Measurements from ENCODE around the gene ILF3. TPM values are rescaled to one million over a fixed set of nuclear protein-coding genes. Genes with fewer than 3 reads are reported as not detected.

ILF3 gene
- total RNA-seq, 1 donor from 2014 or later: 861 TPM

DNA sequence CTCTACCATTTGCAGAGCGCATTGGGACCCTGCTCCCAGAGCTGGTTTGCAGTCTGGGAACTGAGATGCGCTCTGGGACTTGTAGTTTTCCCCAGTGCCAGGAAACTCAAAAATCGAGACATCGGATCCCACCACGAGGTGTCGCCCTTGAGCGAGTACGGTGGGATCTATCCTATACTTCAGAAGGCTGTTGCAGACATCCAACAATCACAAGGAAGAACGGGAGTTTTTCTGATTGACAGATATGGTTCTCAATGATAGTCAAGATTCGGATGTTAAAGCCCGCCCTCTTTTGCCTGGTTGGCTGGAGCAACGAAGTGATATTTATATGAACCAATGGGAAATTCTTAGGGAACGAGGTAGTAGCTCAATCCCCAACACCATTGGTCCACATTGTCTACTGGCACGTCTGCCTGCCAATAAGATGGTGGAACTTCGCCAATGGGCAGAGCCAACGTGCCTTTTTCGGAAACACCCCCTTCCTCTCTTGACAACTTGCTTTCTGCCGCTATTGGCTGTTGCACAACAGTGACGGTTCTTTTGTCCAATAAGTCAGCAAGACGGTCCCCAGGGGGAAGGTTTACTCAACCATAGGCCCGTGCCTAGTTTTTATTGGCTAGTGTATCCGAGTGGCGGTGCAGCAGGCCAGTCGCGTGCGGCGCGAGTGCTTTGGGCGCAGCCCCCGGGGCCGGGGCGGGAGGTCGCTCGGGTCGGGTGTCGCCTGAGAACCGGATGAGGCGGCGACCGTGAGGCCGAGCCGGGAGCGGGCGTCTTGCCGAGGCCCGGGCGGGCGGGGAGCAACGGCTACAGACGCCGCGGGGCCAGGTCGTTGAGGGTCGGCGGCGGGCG lies 63.4 kb downstream of the ILF3 start, which contains the start of gene DNM2:
DNM2 (plus strand) TSS at position 724 of the 849 bp plus-strand sequence. CDS start 164 bp downstream, outside the sequence.
- no peaks in the 10 kb centered on the region for H3K27me3 Mint-ChIP-seq (ENCODE audit: low read depth)
- TF ChIP-seq, protein P1, sequence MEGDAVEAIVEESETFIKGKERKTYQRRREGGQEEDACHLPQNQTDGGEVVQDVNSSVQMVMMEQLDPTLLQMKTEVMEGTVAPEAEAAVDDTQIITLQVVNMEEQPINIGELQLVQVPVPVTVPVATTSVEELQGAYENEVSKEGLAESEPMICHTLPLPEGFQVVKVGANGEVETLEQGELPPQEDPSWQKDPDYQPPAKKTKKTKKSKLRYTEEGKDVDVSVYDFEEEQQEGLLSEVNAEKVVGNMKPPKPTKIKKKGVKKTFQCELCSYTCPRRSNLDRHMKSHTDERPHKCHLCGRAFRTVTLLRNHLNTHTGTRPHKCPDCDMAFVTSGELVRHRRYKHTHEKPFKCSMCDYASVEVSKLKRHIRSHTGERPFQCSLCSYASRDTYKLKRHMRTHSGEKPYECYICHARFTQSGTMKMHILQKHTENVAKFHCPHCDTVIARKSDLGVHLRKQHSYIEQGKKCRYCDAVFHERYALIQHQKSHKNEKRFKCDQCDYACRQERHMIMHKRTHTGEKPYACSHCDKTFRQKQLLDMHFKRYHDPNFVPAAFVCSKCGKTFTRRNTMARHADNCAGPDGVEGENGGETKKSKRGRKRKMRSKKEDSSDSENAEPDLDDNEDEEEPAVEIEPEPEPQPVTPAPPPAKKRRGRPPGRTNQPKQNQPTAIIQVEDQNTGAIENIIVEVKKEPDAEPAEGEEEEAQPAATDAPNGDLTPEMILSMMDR (conservative IDR thresholded peaks at IDR 0.05): peak; percentile 91
- H3K9me3 Mint-ChIP-seq: no peaks in the 10 kb centered on the region
- H3K4me3 Mint-ChIP-seq: peak within 1 kb of the TSS; percentile 99
- peak; percentile 99 for DNase-seq (ENCODE audit: low read depth, low spot score)
- peak within 1 kb of the TSS; percentile 54 for H3K27ac Mint-ChIP-seq (ENCODE audit: unreplicated experiment)
- peaks cover 25% of the 10 kb centered on the region for H3K4me1 Mint-ChIP-seq
- no peaks in the 10 kb centered on the region for H3K36me3 Mint-ChIP-seq (ENCODE audit: low read depth)

DNA sequence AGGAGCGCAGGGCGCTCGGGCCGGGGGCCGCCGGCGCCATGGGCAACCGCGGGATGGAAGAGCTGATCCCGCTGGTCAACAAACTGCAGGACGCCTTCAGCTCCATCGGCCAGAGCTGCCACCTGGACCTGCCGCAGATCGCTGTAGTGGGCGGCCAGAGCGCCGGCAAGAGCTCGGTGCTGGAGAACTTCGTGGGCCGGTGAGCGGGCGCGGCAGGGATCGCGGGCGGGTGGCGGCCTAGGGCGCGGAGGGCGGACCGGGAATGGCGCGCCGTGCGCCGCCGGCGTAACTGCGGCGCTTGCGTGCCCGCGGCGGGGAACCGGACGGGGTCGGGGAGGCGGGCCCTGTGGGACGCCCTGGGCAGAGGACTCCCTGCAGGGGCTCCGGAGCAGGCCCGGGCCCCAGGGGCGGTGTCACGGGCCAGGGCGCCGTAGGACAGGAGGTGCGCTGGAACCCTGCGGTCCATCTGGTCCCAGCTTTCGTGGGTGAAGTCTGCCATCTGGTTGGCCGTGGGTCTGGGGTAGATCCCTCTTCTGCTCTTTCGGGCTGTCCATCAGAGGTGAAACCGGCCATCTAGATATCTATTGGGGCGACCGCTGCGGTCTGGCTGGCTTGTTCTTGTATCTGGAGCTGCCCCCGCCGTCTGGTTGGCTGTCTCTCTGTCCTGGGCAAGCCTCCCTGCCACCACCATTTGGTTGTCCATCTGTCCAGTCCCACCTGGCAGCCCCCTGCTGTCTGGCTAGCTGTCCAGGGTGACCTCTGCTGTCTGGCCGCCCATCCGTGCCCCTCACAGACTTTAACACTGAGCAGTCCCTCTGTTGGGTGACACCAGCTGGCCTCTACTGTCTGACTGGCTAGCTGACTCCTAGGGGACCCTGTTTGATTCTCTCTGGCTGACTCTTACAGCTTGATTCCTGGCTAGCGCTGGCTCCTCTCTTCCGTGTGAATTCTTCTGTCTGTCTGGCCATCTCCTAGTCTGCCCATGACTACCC lies 64.4 kb downstream of the ILF3 start:
- peaks cover 25% of the 10 kb centered on the region for H3K4me1 Mint-ChIP-seq
- H3K27me3 Mint-ChIP-seq (ENCODE audit: low read depth): no peaks in the 10 kb centered on the region
- TF ChIP-seq, protein P1 (conservative IDR thresholded peaks at IDR 0.05): no peak
- peak; percentile 29 for DNase-seq (ENCODE audit: low read depth, low spot score)
- no peaks in the 10 kb centered on the region for H3K9me3 Mint-ChIP-seq
- peak overlapping the region; percentile 54 for H3K27ac Mint-ChIP-seq (ENCODE audit: unreplicated experiment)
- H3K36me3 Mint-ChIP-seq (ENCODE audit: low read depth): no peaks in the 10 kb centered on the region
- H3K4me3 Mint-ChIP-seq: peak overlapping the region; percentile 99

DNA sequence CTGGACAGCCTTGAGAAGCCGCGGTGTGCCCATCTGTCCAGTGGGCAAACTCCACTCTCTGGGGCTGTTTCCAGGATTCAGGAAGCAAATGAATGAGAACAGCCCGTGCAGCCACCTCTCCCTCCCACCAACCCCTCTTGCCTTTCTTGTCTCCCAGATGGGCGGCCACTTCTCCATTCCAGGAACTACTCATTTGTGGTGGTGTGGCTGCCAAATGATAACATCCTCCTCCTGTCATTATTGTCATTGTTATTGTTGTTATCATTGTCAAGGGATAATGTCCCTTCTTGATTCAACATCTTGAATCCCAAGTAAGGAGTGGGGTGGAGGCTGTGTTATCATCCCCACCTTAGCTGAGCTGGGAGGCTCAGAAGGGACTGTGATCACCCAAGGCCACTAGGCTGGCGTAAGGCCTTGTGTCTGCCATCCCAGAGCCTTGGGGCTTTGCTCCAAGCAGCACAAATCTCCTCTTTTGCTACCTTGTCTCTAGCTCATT lies 65.4 kb downstream of the ILF3 start:
- no peak for DNase-seq (ENCODE audit: low read depth, low spot score)
- H3K27me3 Mint-ChIP-seq (ENCODE audit: low read depth): no peaks in the 10 kb centered on the region
- H3K27ac Mint-ChIP-seq (ENCODE audit: unreplicated experiment): peak overlapping the region; percentile 83

DNA sequence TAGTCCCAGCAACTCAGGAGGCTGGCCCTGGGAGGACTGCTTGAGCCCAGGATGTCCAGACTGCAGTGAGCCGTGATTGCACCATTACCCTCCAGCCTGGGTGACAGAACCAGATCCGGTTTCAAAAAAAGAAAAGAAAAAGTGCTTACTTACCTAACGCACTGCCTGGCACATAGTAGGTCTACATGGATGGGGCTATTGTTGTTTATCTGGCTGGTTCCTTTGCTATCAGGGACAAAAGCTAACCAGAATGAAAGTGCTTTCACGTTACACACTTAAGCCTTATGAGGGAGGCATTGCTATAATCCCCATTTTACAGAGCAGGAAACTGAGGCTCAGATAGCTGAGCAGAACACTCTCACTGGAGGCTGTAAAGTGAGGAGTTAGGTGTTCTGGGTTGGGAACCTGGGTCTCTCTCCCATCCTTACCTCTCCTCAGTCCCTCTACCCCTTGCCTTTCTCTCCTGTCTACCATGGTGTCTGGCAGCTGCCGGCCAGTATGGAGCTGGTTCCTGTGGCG lies 66.5 kb downstream of the ILF3 start:
- no peaks in the 10 kb centered on the region for H3K36me3 Mint-ChIP-seq (ENCODE audit: low read depth)
- no peaks in the 10 kb centered on the region for H3K27me3 Mint-ChIP-seq (ENCODE audit: low read depth)
- peaks cover 25% of the 10 kb centered on the region for H3K4me1 Mint-ChIP-seq
- H3K27ac Mint-ChIP-seq (ENCODE audit: unreplicated experiment): no peak overlapping the region
- peak overlapping the region; percentile 73 for H3K4me3 Mint-ChIP-seq
- DNase-seq (ENCODE audit: low read depth, low spot score): no peak
- TF ChIP-seq, protein P1 (conservative IDR thresholded peaks at IDR 0.05): no peak
- no peaks in the 10 kb centered on the region for H3K9me3 Mint-ChIP-seq

More for the DNA sequence above, 65.4 kb downstream of the ILF3 start:
- peaks cover 25% of the 10 kb centered on the region for H3K4me1 Mint-ChIP-seq
- H3K36me3 Mint-ChIP-seq (ENCODE audit: low read depth): no peaks in the 10 kb centered on the region
- TF ChIP-seq, protein P1 (conservative IDR thresholded peaks at IDR 0.05): no peak
- peak overlapping the region; percentile 99 for H3K4me3 Mint-ChIP-seq
- no peaks in the 10 kb centered on the region for H3K9me3 Mint-ChIP-seq

DNA sequence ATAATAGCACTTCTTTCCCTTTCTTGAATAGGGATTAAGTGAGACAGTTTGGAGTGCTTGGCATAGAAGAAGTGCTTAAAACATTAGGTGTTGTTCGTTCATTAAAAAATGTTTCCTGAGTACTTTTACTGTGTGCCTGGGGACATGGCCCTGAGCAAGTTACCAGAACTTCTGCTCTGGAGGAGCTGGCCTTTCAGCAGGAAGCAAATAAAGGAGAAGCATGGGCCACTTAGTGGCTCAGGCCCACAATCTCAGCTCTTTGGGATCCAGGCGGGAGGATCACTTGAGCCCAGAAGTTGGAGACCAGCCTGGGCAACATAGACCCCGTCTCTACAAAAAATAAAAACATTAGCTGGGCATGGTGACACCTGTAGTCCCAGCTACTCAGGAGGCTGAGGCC lies 69.4 kb downstream of the ILF3 start:
- no peaks in the 10 kb centered on the region for H3K27me3 Mint-ChIP-seq (ENCODE audit: low read depth)
- no peaks in the 10 kb centered on the region for H3K9me3 Mint-ChIP-seq
- H3K36me3 Mint-ChIP-seq (ENCODE audit: low read depth): peaks cover 6% of the 10 kb centered on the region
- no peak overlapping the region for H3K4me3 Mint-ChIP-seq
- TF ChIP-seq, protein P1 (conservative IDR thresholded peaks at IDR 0.05): no peak
- peaks cover 18% of the 10 kb centered on the region for H3K4me1 Mint-ChIP-seq
- H3K27ac Mint-ChIP-seq (ENCODE audit: unreplicated experiment): no peak overlapping the region
- DNase-seq (ENCODE audit: low read depth, low spot score): no peak
